Measurements from ENCODE around the gene CA14.

DNA sequence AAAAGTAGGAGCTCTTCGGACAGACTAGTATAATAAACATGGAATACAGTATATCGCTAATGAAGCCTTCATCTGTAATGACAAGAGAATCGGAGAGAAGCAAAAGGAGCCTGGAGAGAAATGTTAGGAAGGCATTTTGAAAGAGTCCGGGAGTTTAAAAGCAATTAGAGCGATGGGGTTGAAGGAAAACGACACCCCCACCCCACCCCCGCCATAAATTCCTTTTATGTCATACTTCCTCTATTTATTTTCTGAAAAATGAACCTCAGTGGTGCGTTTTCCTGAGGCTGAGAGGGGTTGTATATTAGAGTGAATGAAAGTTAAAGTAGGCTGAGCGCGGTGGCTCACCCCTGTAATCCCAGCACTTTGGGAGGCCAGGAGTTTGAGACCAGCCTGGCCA is 11.9 kb downstream of the CA14 start:
- TF ChIP-seq, protein P1, sequence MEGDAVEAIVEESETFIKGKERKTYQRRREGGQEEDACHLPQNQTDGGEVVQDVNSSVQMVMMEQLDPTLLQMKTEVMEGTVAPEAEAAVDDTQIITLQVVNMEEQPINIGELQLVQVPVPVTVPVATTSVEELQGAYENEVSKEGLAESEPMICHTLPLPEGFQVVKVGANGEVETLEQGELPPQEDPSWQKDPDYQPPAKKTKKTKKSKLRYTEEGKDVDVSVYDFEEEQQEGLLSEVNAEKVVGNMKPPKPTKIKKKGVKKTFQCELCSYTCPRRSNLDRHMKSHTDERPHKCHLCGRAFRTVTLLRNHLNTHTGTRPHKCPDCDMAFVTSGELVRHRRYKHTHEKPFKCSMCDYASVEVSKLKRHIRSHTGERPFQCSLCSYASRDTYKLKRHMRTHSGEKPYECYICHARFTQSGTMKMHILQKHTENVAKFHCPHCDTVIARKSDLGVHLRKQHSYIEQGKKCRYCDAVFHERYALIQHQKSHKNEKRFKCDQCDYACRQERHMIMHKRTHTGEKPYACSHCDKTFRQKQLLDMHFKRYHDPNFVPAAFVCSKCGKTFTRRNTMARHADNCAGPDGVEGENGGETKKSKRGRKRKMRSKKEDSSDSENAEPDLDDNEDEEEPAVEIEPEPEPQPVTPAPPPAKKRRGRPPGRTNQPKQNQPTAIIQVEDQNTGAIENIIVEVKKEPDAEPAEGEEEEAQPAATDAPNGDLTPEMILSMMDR (IDR thresholded peaks at IDR 0.05) = no peak
- no peak for TF ChIP-seq POLR2A (IDR thresholded peaks at IDR 0.05)

Data from vagina (tissue), 2 donors.